HG02588 (cell line): ENCODE data around the gene LYPD6B.
"Not testable (repeated sequence)": the region's sequence is repeated elsewhere in the genome, so short reads cannot be mapped to it uniquely, and the experiment has no call there.

Source experiments
- ATAC-seq: cut with Tn5 transposase; IDR thresholded peaks from one replicate; pipeline ENCODE4 v1.9.1; 2021; ENCODE audit warnings: mild to moderate bottlenecking, moderate library complexity; ENCODE audit not compliant: unreplicated experiment

The LYPD6B gene

DNA sequence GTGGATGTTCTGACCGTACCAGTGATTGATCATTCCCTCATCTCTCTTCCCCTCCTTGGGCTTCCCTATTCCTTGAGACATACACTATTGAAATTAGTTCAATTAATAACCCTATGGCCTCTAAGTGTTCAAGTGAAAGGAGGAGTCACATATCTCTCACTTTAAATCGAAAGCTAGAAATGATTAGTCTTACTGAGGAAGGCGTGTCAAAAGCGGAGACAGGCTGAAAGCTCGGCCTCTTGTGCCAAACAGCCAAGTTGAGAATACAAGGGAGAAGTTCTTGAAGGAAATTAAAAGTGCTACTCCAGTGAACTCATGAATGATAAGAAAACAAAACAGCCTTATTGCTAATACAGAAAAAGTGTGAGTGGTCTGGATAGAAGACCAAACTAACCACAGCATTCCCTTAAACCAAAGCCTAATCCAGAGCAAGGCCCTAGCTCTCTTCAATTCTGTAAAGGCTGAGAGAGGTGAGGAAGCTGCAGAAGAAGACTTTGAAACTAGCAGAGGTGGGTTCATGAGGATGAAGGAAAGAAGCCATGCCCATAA, 147.5 kb downstream of the LYPD6B start:
- no peak for ATAC-seq

DNA sequence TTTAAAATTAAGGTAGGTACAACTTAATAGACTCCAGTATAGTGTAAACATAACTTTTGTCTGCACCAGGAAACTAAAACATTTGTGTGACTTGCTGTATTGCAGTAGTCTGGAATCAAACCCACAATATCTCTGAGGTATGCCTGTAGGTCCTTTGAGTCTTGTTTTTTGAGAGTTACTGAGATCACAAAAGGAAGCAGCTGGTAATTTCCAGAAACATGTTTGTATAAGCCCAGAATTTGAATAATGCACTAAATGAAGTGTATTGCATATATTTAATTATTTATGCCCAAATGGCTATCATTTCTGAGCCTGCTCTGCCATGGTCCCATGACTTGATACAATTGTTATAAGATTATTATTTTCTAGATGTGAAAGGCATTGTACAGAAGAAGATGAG, 148.6 kb downstream of the LYPD6B start:
- ATAC-seq = no peak

DNA sequence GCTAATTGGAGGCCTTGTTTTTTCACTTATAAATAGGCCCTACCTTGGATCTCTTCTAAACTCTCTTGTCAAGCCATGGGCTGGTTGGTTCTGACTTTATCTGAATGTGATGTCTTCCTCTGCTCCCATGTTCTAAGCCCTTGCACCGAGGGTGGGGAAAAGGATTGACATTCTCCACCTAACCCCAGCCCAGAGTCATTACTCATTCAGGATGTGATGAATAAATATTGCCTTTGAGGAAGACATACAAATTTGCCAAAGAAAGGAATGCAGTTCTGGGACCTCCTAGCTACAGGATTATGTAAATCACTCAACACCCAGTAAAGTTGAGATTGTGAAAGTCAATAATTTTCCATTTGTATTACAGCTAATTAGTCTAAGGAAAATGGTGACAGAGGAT, 149.8 kb downstream of the LYPD6B start:
- no peak for ATAC-seq

DNA sequence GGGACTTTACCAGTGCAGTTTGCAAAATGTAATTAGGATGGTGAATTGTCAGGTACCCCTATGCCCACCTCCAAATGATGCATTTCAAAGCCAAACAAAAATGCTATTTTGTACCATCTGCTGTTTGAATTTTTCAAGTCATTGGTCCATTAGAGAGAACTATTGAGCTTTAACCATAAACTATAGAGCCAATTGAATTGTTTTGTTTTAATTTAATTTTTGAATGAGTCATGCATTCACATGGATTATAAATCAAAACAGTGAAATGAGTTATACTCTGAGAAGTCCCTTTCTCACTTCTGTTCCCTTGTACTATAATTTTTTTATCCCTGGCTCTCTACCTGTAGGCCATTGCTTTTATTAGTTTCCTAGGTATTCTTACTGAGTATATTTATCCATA, 151.3 kb downstream of the LYPD6B start:
- ATAC-seq = no peak

DNA sequence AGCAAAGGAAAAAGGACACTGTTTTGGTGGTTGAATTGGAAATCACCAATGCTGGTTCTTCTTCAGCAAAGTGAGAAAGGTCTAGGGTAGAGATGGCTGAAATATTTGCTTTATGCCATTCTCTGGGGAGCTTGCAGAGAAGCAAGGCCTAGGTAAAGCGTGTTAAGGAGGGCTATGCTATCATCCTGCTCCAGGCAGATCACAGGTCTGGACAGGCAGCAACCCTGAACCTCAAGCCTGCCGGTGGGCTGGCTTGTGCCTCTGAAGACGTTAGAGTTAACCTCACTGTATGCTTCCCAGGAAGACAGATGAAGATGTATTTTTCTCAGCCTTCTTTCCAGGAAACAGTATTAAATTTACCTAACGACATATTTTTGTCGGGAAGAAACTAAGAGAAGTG, 153.4 kb downstream of the LYPD6B start:
- no peak for ATAC-seq

DNA sequence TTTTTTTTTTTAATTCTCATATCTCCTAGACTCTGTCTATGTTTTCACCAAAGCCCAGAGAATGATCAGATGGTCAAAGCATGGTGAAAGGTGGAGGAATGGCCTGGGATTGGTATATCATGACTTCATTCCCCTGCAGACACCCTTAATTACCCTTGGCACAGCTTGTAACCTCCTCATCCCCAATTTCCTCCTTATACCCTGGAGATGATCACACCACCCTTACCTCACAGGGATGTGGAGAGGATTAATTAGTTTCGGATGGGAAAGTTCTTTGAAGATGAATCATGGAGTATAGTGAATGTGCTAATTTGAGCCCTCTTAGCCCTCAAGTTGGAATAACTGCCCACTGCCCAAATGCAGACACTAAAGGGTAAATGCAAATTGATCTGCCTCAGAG, 153.9 kb downstream of the LYPD6B start:
- no peak for ATAC-seq

DNA sequence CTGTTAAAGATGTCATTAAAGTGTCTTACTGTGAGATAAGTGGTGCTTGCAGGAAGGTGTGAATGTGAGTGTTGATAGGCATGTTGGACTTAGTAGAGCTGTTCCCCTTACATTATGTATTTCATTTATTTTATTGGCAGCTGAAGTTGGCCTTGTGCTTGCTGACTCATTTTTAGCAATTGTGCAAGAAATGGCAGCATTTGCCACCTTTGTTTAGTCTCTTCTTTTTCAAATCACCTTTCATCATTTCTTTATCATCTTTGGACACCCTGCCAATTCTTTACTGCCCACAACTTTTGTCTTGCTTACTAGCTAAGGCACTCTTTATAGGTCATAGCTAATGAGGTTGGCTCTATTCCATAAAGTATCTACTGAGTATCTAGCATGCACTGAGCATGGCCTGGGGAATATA, 161.6 kb downstream of the LYPD6B start:
- no peak for ATAC-seq

DNA sequence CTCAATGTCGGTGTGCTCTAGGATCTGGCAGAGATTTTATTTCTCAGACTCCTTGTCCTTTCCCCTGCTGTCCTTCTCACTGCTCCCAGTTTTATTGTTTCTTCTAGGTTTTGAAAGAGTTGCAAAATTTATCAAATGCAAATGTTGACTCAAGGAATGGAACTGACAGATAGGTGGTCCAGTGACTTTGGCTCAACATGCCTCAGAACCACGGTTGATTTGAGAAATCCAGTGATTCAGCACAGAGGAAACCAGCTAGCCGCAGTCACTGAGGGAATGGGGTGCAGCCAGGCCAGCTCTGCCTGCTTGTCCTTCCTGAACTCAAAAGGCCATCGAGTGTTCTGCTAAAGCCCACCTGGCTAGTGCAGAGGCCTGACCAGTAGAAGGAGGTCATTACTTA, 166.2 kb downstream of the LYPD6B start:
- ATAC-seq = no peak

DNA sequence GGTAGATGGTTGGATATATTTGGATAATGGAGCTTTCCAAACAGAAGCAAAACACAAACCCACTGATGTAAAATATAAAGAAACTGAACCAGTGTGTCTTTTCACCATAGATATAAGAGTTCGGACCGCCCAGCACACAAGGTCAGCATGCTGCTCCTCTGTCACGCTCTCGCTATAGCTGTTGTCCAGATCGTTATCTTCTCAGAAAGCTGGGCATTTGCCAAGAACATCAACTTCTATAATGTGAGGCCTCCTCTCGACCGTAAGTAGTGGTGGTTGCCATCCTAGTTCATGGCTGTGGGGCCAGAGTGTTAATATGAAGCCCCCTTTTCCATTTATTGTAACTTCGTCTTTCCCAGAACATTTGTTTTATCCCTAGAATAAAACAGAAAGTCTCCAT, 166.6 kb downstream of the LYPD6B start:
- no peak for ATAC-seq

DNA sequence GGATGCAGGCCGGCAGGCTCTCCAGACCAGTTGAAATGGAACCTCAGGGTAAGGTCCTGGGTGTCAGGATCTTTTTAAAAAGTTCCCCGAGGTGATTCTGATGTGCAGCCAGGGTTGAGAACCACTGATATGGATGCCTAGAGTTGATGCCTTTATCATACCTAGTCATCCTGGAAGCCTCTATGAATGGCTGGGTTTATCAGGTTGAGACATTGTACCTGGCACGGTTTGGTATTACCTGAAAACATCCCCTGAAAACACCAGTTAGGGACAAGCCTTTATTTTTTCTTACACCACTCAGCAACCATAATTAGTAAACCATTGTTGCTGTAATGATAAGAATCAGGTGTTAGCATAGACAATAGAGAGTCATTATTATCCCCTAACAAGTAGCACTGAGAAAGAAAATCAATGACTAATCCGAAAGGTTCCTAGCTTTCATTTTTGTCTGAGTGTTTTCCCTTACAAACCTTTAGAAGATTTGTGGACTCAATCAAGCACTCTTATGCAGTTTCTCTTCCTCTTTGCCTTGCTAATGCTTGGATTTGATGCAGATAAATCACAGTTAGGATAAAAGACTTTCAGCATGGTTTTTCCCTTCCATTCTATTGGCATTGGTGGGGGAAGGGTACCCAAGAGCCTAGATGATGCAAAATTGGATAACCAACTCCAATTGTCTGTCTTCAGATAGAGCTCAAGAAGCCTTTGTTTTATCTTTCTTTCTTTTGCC, 175.4 kb downstream of the LYPD6B start:
- no peak for ATAC-seq

DNA sequence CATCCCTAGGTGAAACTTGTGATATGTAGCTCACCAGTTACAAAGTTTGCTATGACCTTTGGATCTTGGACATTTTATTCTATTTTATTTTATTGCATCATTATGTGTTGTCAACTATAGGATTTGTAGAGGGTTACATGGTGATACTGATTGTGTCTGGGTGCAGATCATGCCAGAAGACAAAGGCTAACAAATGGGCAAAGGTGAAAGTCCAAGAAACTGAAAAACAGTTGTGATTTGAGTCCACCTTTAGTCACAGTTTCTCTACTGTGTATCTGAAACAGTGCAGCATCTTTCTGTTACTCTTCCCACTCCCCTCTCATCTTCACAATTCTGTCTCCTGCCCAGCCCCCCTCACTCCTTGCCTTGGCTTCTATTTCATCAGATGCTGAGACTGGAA, 180.0 kb downstream of the LYPD6B start:
- no peak for ATAC-seq

DNA sequence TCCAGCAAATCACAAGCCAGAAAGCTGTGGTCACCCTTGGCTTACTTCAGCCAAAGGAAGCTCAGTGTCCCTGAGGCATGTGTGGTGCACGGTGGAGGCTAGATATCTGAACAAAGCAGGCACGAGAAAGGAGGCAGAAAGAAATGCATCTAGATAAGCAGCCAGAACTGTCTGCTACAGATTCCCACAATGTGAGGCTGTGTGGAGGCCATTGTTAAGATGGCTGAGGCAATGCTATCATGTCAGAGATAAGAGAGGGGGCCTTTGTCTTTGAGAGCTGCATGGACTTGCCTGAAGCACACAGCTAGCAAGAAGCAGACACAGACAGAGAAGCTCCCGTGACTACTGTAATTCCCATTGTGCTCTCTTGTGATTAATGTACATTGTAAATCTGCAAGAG, 181.4 kb downstream of the LYPD6B start:
- ATAC-seq = no peak

DNA sequence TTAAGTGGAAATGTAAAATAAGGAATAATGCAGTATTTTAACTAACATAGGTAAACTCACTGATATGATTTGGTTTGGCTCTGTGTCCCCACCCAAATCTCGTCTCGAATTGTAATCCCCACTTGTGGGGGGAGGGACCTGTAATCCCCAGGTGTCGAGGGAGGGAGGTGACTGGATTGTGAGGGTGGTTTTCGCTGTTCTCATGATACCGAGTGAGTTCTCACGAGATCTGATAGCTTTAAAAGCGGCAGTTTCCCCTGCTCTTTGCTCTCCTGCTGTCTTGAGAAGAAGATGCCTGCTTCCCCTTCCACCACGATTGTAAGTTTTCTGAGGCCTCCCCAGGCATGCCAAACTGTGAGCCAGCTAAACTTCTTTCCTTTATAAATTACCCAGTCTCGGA, 182.5 kb downstream of the LYPD6B start:
- no peak for ATAC-seq

DNA sequence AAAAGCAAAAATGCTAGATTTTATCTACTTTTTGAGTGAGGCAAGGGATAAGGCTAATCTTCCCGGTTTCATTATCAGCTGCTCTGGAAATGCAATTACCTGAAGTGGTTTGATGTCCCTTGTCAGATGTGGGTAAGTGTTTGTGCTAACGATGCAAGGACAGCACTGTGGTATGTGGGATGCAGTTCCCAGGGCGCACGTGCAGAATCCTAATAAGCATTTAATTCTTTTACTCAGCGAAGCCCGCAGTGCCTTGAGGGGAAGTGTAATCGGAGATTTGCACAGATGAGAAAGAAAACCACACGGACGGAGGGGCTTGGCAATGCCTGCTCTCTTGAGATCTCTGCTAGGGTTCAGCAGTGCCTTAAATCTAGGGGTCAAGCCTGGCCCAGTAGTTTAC, 183.4 kb downstream of the LYPD6B start:
- no peak for ATAC-seq

DNA sequence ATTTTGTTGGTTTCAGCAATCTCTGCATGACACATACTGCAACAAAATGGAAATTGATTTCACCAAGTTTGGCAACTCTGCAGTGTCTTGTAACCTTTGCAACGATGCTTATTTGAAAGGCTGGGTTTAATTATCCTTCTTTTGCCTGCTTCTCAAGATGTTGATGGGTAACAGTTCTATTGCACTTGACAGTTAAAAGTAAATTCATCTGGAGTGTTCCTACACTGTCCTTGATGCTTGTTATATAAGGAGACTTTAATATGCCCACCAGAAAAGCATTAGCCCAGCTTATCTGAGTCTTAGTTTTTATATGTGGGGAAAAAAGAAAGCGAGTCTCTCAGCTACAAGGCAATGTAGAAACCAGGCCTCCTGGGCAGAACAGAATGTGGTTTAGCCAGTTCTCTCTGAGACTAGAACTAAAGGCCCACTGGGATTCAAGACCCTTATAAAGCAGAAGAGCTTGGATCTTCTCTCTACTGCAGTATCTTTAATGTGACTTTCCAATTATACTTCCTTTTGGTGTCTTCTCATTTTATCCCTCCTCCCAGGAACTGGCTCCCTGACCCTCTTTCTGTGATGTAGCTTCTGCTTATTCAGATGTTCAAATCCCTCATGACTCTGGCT, 185.1 kb downstream of the LYPD6B start:
- no peak for ATAC-seq

DNA sequence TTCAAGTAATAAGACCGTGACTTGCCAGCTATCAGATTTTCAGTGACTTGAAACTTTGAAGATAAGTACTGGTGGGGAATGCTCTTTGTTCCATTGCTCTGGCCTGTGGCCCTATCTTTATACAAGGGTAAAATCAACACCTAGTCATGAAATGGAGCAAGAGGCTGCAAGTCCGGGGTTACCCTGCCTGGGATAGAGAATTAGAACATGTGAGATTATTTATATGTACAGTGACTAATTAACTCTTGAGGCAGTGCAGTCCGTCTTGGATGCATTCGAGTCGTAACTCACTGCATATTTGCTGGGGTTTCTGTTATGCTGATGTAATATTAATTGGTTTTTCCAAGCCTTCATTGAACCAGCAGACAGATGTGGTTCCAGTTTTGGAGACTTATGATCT, 186.0 kb downstream of the LYPD6B start:
- ATAC-seq = no peak

DNA sequence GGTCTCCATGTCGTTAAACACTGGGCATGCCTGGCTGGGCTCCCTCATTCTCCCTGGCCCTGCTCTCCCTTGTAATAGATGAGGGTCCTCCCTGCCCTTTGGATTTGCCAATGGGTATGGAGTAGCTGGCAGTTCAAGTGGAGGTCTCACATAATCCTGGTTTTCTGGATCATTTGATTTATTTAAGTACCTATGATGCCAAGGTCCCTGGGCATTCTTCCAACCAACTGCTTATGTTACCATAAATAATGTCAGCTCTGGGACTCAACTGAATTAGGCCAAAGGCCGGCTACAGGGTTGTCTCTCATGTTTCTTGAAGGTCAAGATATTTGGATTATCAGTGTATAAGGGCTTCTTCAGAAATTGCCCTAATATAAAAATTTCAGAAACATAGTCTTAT, 186.9 kb downstream of the LYPD6B start:
- no peak for ATAC-seq

DNA sequence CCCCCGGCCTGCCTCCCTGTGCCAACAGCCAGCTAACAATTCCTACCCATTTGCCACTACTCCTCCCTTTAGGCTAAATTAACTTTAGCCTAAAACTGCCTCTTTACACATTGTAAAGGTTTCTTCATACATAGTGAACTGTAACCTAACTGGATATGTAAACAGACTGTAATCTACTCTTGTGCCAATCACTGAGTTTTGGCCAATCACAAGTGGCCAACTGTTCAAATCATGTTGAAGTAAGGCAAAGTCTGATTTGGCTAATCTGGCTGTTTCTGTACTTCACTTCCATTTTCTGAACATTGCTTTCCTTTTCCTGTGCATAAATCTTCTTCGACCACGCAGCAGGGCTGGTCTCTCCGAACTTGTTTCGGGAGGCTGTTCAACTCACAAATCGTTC, 188.3 kb downstream of the LYPD6B start:
- ATAC-seq = no peak

DNA sequence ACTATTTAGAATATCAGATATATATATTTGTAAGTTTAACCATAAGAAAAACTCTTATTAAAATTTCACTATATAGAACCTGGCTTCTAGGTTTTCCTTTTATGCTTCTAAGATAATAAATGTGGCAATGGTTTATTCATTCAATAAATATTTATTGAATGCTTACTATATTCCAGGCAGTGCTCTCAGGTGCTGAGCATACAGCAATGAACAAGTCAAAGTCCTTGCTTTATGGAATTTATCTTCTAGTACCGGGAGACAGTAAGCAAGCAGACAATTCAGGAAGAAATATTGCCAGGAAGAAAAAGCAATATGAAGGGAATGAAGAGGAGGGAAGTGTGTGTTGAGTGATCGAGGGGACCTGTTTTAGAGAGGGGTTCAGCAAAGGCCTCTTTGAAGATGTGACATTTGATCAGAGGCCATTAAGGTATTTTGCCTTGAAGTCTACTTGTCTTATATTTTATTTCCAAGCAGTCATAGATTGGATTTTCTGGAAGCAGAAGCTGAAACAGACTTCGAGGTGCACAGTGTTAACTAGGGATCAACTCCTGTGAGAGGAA, 197.4 kb downstream of the LYPD6B start:
- no peak for ATAC-seq

DNA sequence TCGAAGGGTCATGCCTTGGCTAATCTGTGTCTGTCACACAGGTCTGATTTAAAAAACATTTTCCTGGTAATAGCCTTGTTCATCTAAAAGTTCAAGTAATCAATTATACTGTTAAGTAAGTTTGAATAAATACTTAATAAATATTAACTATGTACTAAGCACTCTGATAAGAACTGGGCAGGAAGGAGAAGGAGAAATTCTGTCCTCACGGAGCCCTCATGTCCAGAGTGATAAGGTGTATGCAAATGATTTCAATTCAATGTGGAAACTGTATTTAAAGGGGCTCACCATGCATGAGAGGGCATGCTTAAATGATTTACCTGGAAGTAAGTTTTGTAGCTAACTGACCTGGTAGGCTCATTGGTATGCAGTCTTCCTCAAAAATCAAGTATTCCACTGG, 197.9 kb downstream of the LYPD6B start:
- ATAC-seq = no peak

DNA sequence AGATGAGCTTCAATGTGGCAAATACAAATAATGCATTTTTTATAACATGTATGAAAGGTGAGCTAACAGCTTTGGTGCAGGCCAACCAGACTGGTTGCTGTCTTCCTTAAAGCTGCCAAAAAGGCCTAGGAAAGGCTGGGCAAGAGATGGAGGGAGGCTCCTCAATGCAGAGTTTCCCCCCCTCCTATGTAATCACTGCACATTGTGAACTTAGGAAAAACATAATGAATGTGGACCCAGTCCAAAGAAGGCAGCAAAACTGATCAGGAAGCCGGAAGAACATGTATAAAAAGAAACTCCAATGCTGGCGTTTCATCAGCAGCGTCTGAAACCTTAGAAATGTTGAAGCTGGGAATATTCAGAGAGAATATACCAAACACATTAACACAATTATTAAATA, 207.7 kb downstream of the LYPD6B start:
- ATAC-seq = no peak

DNA sequence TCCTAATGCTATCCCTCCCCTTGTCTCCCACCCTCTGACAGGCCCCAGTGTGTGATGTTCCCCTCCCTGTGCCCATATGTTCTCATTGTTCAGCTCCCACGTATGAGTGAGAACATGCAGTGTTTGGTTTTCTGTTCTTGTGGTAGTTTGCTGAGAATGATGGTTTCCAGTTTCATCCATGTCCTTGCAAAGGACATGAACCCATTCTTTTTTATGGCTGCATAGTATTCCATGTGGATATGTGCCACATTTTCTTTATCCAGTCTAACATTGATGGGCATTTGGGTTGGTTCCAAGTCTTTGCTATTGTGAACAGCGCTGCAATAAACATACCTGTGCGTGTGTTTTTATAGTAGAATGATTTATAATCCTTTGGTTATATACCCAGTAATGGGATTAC, 212.9 kb downstream of the LYPD6B start:
- not testable (repeated sequence) for ATAC-seq
